ENCODE results near the gene PHC2.

Gene PHC2

GRCh38 chr1:33388805-33389771 lies 41.8 kb downstream of the PHC2 start:
- no peak for DNase-seq

- no peak for DNase-seq
Observed at GRCh38 chr1:33387625-33388024, 43.3 kb downstream of the PHC2 start.

- DNase-seq: no peak
Observed at GRCh38 chr1:33385251-33385650, 45.6 kb downstream of the PHC2 start.

GRCh38 chr1:33384040-33384812 lies 46.7 kb downstream of the PHC2 start:
- peak; percentile 74 for DNase-seq

- no peak for DNase-seq
Observed at GRCh38 chr1:33383489-33383888, 47.4 kb downstream of the PHC2 start.

GRCh38 chr1:33382661-33383415 lies 48.1 kb downstream of the PHC2 start:
- no peak for DNase-seq

GRCh38 chr1:33381977-33382376 lies 48.9 kb downstream of the PHC2 start:
- no peak for DNase-seq

GRCh38 chr1:33380811-33381210 lies 50.1 kb downstream of the PHC2 start:
- DNase-seq: no peak

- no peak for DNase-seq
Observed at GRCh38 chr1:33379631-33380354, 51.1 kb downstream of the PHC2 start.

- no peak for DNase-seq
Observed at GRCh38 chr1:33378976-33379375, 51.9 kb downstream of the PHC2 start.

- DNase-seq: peak; percentile 83
Observed at GRCh38 chr1:33378524-33378923, 52.4 kb downstream of the PHC2 start.

GRCh38 chr1:33377756-33378155 lies 53.1 kb downstream of the PHC2 start:
- peak; percentile 58 for DNase-seq

- no peak for DNase-seq
Observed at GRCh38 chr1:33377013-33377412, 53.9 kb downstream of the PHC2 start.

- no peak for DNase-seq
Observed at GRCh38 chr1:33375316-33375715, 55.6 kb downstream of the PHC2 start.

GRCh38 chr1:33374336-33375105 lies 56.4 kb downstream of the PHC2 start:
- DNase-seq: no peak

GRCh38 chr1:33373606-33374005 lies 57.3 kb downstream of the PHC2 start:
- no peak for DNase-seq

- no peak for DNase-seq
Observed at GRCh38 chr1:33372677-33373076, 58.2 kb downstream of the PHC2 start.

- no peak for DNase-seq
Observed at GRCh38 chr1:33372162-33372561, 58.7 kb downstream of the PHC2 start.

- no peak for DNase-seq
Observed at GRCh38 chr1:33371334-33371733, 59.6 kb downstream of the PHC2 start.

GRCh38 chr1:33370827-33371226 lies 60.1 kb downstream of the PHC2 start:
- no peak for DNase-seq

- DNase-seq: no peak
Observed at GRCh38 chr1:33370301-33370700, 60.6 kb downstream of the PHC2 start.

GRCh38 chr1:33369764-33370163 lies 61.1 kb downstream of the PHC2 start:
- DNase-seq: no peak
